GM23338 (cell line): ENCODE data around the gene SRSF4. TPM values are rescaled to one million over a fixed set of nuclear protein-coding genes. Genes with fewer than 3 reads are reported as not detected.

Source experiments
- ATAC-seq: fragments of 200-7000 bp; cut with Tn5 transposase; 3 replicates; pipeline ENCODE4 v1.9.1; 2020
- DNase-seq: peaks from one replicate; pipeline ENCODE4 v3.0.0-alpha.2; 2015; ENCODE audit warnings: low spot score
- H2AFZ ChIP-seq: fragments of 200-600 bp; sonication (generic); 2 replicates; pipeline ENCODE4 v1.8.0; 2016; ENCODE audit warnings: antibody characterized with exemption, mild to moderate bottlenecking, moderate library complexity
- H3F3A ChIP-seq: fragments of 200-600 bp; sonication (generic); replicated peaks from 2 replicates; pipeline ENCODE4 v1.8.0; 2017; ENCODE audit warnings: antibody characterized with exemption, mixed run types, low read depth
- H3K27ac ChIP-seq: fragments of 200-600 bp; sonication (generic); 2 replicates; pipeline ENCODE4 v1.6.1; 2016; ENCODE audit warnings: low read depth
- H3K27me3 ChIP-seq: fragments of 200-600 bp; sonication (generic); 2 replicates; pipeline ENCODE4 v1.8.0; 2016; ENCODE audit warnings: mild to moderate bottlenecking, mixed run types, moderate library complexity; ENCODE audit not compliant: insufficient read depth
- H3K36me3 ChIP-seq: fragments of 200-600 bp; sonication (generic); 2 replicates; pipeline ENCODE4 v1.8.0; 2016; ENCODE audit warnings: mild to moderate bottlenecking; ENCODE audit not compliant: insufficient read depth
- H3K4me1 ChIP-seq: fragments of 200-600 bp; sonication (generic); 2 replicates; pipeline ENCODE4 v1.8.0; 2016; ENCODE audit warnings: mild to moderate bottlenecking, moderate library complexity; ENCODE audit not compliant: insufficient read depth
- H3K4me2 ChIP-seq: fragments of 200-600 bp; sonication (generic); 2 replicates; pipeline ENCODE4 v1.7.1; 2017; ENCODE audit warnings: mixed run types
- H3K4me3 ChIP-seq: fragments of 200-600 bp; sonication (generic); 2 replicates; pipeline ENCODE4 v1.6.1; 2016; ENCODE audit warnings: mixed run types
- H3K79me2 ChIP-seq: fragments of 200-600 bp; sonication (generic); replicated peaks from 2 replicates; pipeline ENCODE4 v1.8.0; 2017; ENCODE audit warnings: mild to moderate bottlenecking; ENCODE audit not compliant: insufficient read depth
- H3K9me2 ChIP-seq: fragments of 200-600 bp; sonication (generic); 2 replicates; pipeline ENCODE4 v1.8.0; 2017; ENCODE audit not compliant: insufficient read depth
- H4K20me1 ChIP-seq: fragments of 200-600 bp; sonication (generic); replicated peaks from 2 replicates; pipeline ENCODE4 v1.8.0; 2017; ENCODE audit warnings: mild to moderate bottlenecking; ENCODE audit not compliant: insufficient read depth
- H3K27ac Mint-ChIP-seq: 2 replicates; pipeline ENCODE4 v1.8.0; 2020; ENCODE audit warnings: inconsistent platforms, mild to moderate bottlenecking, moderate library complexity, mixed read lengths
- H3K27me3 Mint-ChIP-seq: 3 replicates; pipeline ENCODE4 v1.8.0; 2022; ENCODE audit warnings: low read depth, mild to moderate bottlenecking, moderate library complexity, mixed read lengths, inconsistent platforms; ENCODE audit not compliant: insufficient read depth, poor library complexity
- H3K36me3 Mint-ChIP-seq: 3 replicates; pipeline ENCODE4 v1.8.0; 2021; ENCODE audit warnings: low read depth, mild to moderate bottlenecking, inconsistent platforms, moderate library complexity, mixed read lengths
- H3K4me1 Mint-ChIP-seq: 3 replicates; pipeline ENCODE4 v1.8.0; 2020; ENCODE audit warnings: mild to moderate bottlenecking, inconsistent platforms, mixed read lengths
- H3K4me3 Mint-ChIP-seq: 3 replicates; pipeline ENCODE4 v1.8.0; 2021; ENCODE audit warnings: moderate library complexity, mild to moderate bottlenecking, inconsistent platforms, mixed read lengths
- H3K9me3 Mint-ChIP-seq: 3 replicates; pipeline ENCODE4 v1.8.0; 2020; ENCODE audit warnings: moderate library complexity, mild to moderate bottlenecking, inconsistent platforms, mixed read lengths
- CREB1 ChIP-seq: fragments of 250-450 bp; sonication (Bioruptor Pico); IDR thresholded peaks from 2 replicates; pipeline ENCODE4 v1.5.0; 2020; ENCODE audit warnings: low read depth, mild to moderate bottlenecking, moderate library complexity
- NANOG ChIP-seq: IDR thresholded peaks from 2 replicates; pipeline ENCODE4 v1.6.1; 2016; ENCODE audit warnings: antibody characterized with exemption, borderline replicate concordance
- ZNF462 ChIP-seq: fragments of 250-450 bp; sonication (Bioruptor Pico); IDR thresholded peaks from 2 replicates; pipeline ENCODE4 v1.5.0; 2020; ENCODE audit warnings: mild to moderate bottlenecking, moderate library complexity
- polyA plus RNA-seq: library from polyadenylated mRNA; unstranded; fragments of >200 nt; fragmentation: Nextera tagmentation; extraction: Ambion mirVana; gene quantifications from 2 replicates; pipeline ENCODE4 v1.2.1, GENCODE V29; 2016
- total RNA-seq: library from RNA; depleted of rRNA; stranded (reverse); fragments of >200 nt; shearing (Covaris generic); gene quantifications from 2 replicates; pipeline ENCODE4 v1.2.3, GENCODE V29; 2014

SRSF4 gene
- total and polyA plus RNA-seq, 2 experiments from 2014 or later = 58.4 to 98.3 TPM

GRCh38 chr1:29164588-29164987 is 17.1 kb downstream of the SRSF4 start:
- Histone ChIP-seq H3K27ac (peak overlapping the region; percentile 88), H3K36me3 (peaks cover 4% of the 10 kb centered on the region)

More at GRCh38 chr1:29164588-29164987, 17.1 kb downstream of the SRSF4 start:
- Histone ChIP-seq H2AFZ (no peak overlapping the region), H3K4me1 (peaks cover 58% of the 10 kb centered on the region), H3K79me2 (peaks cover 83% of the 10 kb centered on the region), H3K4me3 (peak overlapping the region; percentile 7), H3K4me2 (peak overlapping the region; percentile 28), H3K9me2 (no peaks in the 10 kb centered on the region), H4K20me1 (peaks cover 22% of the 10 kb centered on the region), H3F3A (0 out of 2 replicates have a peak, but pooled peaks cover 6% of the 10 kb centered on the region), H3K27me3 (no peaks in the 10 kb centered on the region)
- TF ChIP-seq CREB1 (CRISPR knock-in tag) (peak; percentile 80), NANOG (peak; percentile 90), ZNF462 (CRISPR knock-in tag) (no peak)
- Mint-ChIP-seq H3K27ac (peak overlapping the region; percentile 91), H3K4me1 (peaks cover 67% of the 10 kb centered on the region), H3K36me3 (peaks cover 47% of the 10 kb centered on the region), H3K27me3 (peaks cover 6% of the 10 kb centered on the region), H3K9me3 (no peaks in the 10 kb centered on the region), H3K4me3 (peak overlapping the region; percentile 61)
- ATAC-seq = peak; percentile 74
- peak; percentile 75 for DNase-seq
